Loucy (cell line): Measurements from ENCODE around the gene SORCS1.

Experiments used
- CTCF ChIP-seq: fragments of 200-600 bp; sonication (generic); conservative IDR thresholded peaks from 2 replicates; pipeline ENCODE4 v1.5.1; 2014; ENCODE audit warnings: mild to moderate bottlenecking, antibody characterized with exemption, low read length
- EZH2phosphoT487 ChIP-seq: fragments of 200-600 bp; IDR thresholded peaks from 2 replicates; pipeline ENCODE4 v1.6.1; 2018; ENCODE audit warnings: antibody characterized with exemption, mild to moderate bottlenecking, moderate library complexity, borderline replicate concordance

- TF ChIP-seq CTCF, result no peak
- TF ChIP-seq EZH2phosphoT487, result no peak
Observed at GRCh38 chr10:106707657-106708056, 456.8 kb downstream of the SORCS1 start.
